GM23248 (cell line): ENCODE results near the gene TREX2.

Source experiments
- EZH2 ChIP-seq: fragments of 200-600 bp; sonication (generic); IDR thresholded peaks from 2 replicates; pipeline ENCODE4 v1.6.1; 2018; ENCODE audit warnings: antibody characterized with exemption, mild to moderate bottlenecking; ENCODE audit not compliant: insufficient read depth, poor library complexity, severe bottlenecking
- EZH2phosphoT487 ChIP-seq: fragments of 200-600 bp; sonication (generic); IDR thresholded peaks from 2 replicates; pipeline ENCODE4 v1.6.1; 2018; ENCODE audit warnings: antibody characterized with exemption, moderate library complexity, mild to moderate bottlenecking, low read depth; ENCODE audit not compliant: insufficient read depth

DNA sequence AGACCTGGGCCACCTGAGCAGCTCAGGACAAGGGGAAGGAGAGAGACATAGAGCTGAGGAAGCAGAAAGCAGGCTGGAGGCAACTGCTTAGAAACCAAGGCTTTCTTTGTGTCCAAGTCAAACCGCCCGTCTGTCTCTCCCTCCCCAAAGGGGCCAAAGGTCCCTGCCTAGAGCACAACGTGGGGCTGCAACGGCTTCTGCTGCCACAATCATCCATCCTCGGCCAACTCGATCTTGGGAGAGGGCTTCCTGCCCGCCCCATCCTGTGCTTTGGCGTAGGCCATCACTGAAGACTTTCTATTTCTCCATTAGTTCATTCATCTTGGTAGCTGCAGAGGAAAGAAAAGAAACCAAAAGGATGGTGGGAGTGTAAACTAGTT, 1.7 kb upstream of the TREX2 start:
- no peak for TF ChIP-seq EZH2phosphoT487
- TF ChIP-seq EZH2 = no peak
